ENCODE measurements around the gene SELENOH.

The SELENOH gene

GRCh38 chr11:57785072-57785471, 43.8 kb downstream of the SELENOH start:
- DNase-seq (ENCODE audit: extremely low spot score), result peak; percentile 28
- TF ChIP-seq CTCF (IDR thresholded peaks at IDR 0.05; ENCODE audit: control extremely low read depth, extremely low read depth, low read depth, missing control alignments), result no peak
- ChIA-PET POLR2A (interaction anchor here (1.1 to 2.0 kb wide), 2 partner anchors 41 to 43 kb away, joined by 3 to 8 read pairs; partner anchors contain the start of gene SELENOH), CTCF (interaction anchor here (1.0 to 7.0 kb wide), 4 partner anchors 15 to 141 kb away, joined by 3 to 57 read pairs (median 4); partner anchors contain the start of gene CTNND1)

GRCh38 chr11:57786436-57786835, 45.1 kb downstream of the SELENOH start:
- TF ChIP-seq CTCF (IDR thresholded peaks at IDR 0.05; ENCODE audit: control extremely low read depth, extremely low read depth, low read depth, missing control alignments), result no peak
- CTCF ChIA-PET, result interaction anchor here (0.8 to 7.0 kb wide), 2 partner anchors 14 to 441 kb away, joined by 3 to 57 read pairs; no protein-coding TSS in a partner anchor
- POLR2A ChIA-PET, result interaction anchor here (0.6 kb wide), 1 partner anchor 55 kb away, joined by 10 read pairs; no protein-coding TSS in a partner anchor
- no peak for DNase-seq (ENCODE audit: extremely low spot score)

- no peak for DNase-seq (ENCODE audit: extremely low spot score)
- TF ChIP-seq CTCF (IDR thresholded peaks at IDR 0.05; ENCODE audit: control extremely low read depth, extremely low read depth, low read depth, missing control alignments), result no peak
- POLR2A ChIA-PET, result no interaction called here
- CTCF ChIA-PET, result interaction anchor here (2.5 to 7.0 kb wide), 2 partner anchors 8 to 13 kb away, joined by 6 to 57 read pairs; no protein-coding TSS in a partner anchor
Observed at GRCh38 chr11:57787006-57787604, 45.8 kb downstream of the SELENOH start.

- peak; percentile 59 for DNase-seq (ENCODE audit: extremely low spot score)
- TF ChIP-seq CTCF (IDR thresholded peaks at IDR 0.05; ENCODE audit: control extremely low read depth, extremely low read depth, low read depth, missing control alignments), result no peak
- ChIA-PET CTCF (interaction anchor here (2.1 to 7.0 kb wide), 3 partner anchors 9 to 30 kb away, joined by 6 to 57 read pairs (median 6); no protein-coding TSS in a partner anchor), POLR2A (no interaction called here)
Observed at GRCh38 chr11:57787920-57788702, 46.8 kb downstream of the SELENOH start.

GRCh38 chr11:57788703-57789088, 47.4 kb downstream of the SELENOH start:
- DNase-seq (ENCODE audit: extremely low spot score), result no peak
- no peak for TF ChIP-seq CTCF (IDR thresholded peaks at IDR 0.05; ENCODE audit: control extremely low read depth, extremely low read depth, low read depth, missing control alignments)
- ChIA-PET CTCF (interaction anchor here (2.1 to 7.0 kb wide), 3 partner anchors 10 to 31 kb away, joined by 6 to 57 read pairs (median 6); no protein-coding TSS in a partner anchor), POLR2A (no interaction called here)

GRCh38 chr11:57791321-57792059, 50.2 kb downstream of the SELENOH start:
- ChIA-PET POLR2A (no interaction called here), CTCF (interaction anchor here (1.1 to 2.0 kb wide), 4 partner anchors 9 to 41 kb away, joined by 3 to 6 read pairs (median 4); partner anchors contain the start of gene BTBD18)
- no peak for TF ChIP-seq CTCF (IDR thresholded peaks at IDR 0.05; ENCODE audit: control extremely low read depth, extremely low read depth, low read depth, missing control alignments)
- no peak for DNase-seq (ENCODE audit: extremely low spot score)

Measured in GM10248 (cell line).